HG03442 (cell line): Measurements from ENCODE around the gene HAND2.

ENCODE experiments used
- ATAC-seq: cut with Tn5 transposase; IDR thresholded peaks from one replicate; pipeline ENCODE4 v1.9.1; 2021; ENCODE audit warnings: mild to moderate bottlenecking, moderate library complexity; ENCODE audit not compliant: unreplicated experiment

Gene HAND2

DNA sequence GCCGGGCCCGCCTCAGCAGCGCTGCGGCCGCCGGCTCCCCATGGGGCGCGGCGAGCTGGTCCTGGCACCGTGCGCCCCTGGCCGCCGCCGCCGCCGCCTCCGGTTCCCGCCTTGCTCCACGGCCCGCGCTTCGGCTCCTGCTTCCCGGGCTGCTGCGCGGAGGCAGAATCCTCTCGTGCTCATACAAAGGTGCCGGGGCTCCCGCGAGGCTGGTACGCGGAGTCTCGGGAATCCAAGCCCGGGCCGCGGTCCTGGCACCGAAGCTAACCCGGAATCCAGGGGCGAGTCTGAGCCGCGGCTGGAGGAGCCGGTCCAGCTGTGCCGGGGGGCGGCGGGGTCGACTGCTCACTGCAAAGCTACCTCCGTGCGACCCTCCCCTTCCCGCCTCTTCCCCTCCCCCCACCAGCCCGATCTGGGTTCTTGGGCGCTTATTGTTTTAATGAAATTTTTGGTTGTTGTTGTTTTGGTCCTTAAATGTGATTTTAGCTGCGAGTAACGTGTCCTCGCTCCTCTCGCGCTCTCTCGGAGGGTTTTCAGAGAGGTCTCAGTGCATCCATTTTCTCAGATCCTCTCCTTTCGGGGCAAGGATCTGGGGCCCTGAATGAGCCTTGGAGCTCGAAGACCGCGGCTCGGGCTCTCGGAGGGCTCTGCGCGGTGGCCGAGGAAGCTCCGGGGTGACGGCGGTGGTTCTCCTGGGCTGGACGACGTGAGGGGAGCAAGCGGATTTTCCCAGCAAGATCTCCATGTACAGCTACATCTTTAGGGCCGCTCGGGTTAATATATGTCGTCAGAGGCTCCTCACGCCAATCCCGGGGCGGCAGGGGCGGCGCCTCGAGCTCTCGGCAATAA, at the start of gene HAND2:
TSS of gene HAND2 (minus strand) at position 753 of the 849 bp plus-strand sequence. CDS start 940 bp downstream, outside the sequence.
- no peak for ATAC-seq

DNA sequence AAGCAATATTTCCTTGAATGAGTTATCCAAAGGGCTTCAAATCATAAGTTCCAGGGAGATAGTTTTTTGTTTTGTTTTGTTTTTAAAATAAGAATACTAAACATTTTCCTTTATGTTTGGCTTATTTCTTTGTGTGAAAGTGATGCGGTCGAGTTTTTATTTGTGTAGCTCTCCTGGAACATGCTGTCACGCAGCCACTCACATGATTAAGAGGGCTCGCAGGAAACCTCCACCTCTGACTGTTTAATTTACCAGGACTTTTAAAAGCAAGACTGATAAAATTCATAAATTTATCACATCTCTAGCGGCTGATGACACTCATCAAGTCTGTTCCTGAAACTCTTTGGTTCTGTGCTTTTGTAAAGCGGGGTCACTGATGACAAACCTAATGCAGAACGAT, 48.9 kb upstream of the HAND2 start:
- ATAC-seq: no peak

DNA sequence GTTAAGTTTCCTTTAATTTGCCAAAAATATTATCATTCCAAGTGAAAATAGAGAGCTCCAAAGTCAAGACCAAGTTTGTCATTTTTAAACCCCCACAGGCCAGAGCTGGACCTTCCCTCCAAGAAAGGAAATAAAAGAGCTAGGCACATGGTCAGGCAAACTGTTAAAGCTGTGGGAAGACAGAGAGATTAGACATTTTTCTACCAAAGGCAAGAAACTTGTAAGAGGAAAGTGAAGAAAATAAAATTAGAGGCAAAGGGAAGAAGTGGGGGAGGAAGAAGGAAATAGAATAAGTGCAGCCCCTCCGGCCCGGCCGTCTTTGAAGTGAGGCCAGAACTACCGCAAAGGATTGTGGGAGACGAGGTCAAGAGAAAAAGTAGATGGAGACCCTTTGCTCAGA, 47.9 kb upstream of the HAND2 start:
- ATAC-seq: no peak

DNA sequence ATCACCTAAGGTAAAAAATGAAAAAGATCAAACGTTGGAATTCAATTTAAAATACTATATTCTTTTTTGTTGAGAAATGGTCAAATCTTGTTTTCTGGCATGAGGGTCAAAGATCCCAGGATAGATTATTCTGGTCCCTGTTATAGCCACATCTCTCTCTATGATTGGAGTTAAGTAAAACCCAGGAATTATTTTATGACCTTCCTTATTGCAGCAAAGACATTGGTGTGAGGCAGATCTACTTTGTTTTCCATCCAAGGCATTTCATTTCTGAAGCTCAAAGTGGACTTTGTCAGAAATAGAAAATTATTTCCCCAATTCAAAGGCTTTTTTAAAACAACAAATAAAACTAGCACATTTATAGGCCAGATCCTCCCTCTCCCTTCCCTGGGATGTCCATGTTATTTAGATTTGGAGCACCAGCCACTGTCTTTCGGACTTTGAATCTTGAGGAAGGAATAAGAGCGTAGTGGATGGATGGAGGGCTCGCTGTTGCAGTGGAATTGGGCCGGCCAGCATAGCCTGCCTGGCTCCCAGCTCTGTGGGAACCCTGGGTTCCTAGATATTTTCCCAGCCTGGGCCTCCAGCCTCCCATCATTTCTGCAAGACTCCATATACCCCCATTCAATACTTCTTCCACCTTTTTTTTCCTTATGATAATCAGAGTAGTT, 45.6 kb upstream of the HAND2 start:
- no peak for ATAC-seq

DNA sequence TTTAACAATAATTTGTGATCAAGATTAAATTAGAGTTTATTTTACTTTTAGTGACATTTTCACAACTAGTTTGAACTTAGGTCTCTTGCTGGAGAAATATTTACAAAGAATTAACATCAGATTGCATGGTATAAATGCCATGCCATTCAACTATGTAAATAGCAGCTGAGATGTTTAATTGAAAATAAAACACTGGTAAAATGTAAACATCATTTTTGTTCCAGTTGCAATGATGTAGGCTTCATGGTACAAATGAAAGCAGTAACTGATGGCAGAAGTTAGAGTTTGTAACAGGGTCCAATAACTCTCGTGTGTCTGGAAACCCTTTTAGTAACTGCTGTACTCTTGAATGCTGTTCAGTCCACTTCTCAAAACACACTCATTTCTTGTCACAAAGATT, 43.7 kb upstream of the HAND2 start:
- ATAC-seq: no peak

DNA sequence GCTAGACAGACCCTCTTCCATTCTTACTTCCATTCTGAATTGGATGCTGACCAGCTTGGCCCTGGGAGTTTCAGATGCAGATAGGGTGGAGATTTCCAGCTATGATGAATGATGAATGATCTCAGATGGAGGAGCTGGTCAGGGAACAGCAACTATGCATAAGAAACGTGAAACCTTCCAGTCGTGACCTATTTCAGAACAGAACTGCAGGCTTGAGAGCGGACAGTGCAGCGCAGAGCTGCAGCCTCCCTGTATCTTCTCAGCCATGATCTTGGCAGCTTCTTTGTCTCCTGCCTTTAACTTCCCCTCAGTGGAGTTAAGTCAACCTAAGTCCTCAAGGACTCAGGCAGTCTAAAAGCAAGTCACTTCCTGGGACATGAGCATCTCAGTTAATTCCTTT, 43.3 kb upstream of the HAND2 start:
- no peak for ATAC-seq

DNA sequence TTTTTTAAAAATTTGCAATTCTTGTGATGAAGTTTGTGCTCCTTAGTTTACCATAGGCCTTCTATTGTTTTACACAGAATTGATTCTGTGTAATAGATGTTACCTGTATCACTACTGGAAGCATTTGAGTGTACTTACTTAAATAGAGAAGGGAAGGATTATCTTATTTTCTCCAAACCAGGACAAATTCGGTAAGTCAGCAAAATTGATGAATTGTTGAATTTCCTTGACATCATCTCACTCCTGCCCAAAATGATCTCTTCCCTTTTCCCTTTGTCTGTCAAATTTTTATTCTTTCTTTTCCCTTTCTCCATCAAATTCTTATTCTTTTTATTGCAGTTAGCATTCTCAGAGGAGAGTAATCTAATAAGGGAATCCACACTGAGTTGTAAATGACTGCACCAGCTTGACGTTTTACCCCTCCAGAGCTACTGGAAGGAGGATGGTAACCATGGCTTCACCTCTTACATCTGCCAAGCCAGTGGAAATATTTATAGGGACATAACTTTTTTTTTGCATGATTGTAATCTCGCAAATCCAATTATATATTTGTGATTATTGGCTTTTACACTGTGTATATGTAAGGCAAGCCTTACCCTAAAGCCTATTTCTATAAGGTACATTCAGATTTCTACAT, 42.6 kb upstream of the HAND2 start:
- ATAC-seq: no peak

DNA sequence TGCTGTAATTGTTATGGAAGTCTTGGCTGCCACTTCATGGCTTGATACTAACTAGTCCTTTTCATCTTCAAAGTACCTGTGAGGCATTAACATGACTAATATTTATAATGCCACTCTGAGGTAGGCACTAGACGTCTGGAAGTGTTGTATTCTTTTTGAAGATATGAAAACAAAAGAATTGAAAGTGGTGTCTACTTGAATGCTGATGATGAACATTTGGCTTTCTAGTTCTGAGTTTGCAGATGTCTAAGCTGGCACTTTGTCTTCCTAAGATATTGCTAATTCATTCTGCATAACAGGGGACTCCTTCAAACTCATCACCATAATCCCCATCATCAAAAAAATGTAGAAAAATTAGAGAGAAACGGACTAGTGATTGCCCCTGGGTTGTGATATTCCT, 41.6 kb upstream of the HAND2 start:
- no peak for ATAC-seq

DNA sequence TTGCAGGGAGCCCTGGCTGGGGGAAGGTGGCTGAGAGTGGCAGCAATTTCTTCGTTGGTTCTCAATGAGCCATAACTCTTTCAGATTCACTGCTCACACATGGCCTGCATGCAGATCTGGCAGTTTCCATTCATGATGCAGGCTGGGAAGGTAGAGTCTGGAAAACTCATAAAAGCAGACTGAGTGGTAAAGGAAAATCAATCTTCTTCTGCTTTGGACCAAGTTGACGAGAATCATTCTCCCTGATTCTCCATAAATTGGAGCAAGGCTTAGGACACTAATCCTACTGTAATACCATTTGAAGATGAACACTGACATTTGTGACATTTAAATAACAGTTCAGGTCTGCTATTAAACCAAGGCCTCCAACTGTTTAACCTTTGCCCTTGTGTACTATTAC, 35.3 kb upstream of the HAND2 start:
- no peak for ATAC-seq

DNA sequence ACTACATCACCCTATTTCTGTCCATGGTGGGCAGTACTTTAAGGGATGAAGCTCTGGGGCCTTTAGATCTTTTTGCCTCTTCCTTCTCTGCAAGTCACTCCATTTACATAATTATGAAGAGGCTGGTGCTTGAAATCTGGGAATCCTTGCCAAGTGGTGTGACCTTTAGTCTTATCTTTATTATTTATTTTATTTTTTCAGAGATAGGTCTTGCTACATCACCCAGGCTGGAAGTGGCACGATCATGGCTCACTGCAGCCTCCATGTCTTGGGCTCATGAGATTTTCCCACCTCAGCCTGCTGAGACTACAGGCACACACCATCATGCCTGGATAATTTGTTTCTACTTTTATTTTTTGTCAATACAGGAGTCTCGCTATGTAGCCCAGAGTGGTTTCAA, 34.4 kb upstream of the HAND2 start:
- no peak for ATAC-seq

DNA sequence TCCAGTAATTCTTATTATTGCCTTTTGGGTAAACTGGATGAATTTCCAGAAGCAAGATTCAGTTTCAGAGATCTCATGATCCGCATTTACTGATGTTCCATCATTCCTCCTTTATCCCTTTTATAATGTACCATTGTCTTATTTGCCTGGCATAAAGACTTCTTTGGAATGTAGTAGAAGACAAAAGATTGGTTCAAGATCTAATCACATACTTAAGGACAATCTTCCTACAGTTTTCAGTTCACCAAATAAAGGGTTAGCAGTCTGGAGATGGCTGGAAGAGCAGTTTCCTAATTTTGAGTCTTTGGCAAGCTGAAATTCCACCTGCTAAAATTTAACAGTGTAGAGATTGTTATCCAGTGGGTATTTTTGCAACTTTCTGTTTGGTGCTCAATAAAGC, 30.9 kb upstream of the HAND2 start:
- ATAC-seq: no peak

DNA sequence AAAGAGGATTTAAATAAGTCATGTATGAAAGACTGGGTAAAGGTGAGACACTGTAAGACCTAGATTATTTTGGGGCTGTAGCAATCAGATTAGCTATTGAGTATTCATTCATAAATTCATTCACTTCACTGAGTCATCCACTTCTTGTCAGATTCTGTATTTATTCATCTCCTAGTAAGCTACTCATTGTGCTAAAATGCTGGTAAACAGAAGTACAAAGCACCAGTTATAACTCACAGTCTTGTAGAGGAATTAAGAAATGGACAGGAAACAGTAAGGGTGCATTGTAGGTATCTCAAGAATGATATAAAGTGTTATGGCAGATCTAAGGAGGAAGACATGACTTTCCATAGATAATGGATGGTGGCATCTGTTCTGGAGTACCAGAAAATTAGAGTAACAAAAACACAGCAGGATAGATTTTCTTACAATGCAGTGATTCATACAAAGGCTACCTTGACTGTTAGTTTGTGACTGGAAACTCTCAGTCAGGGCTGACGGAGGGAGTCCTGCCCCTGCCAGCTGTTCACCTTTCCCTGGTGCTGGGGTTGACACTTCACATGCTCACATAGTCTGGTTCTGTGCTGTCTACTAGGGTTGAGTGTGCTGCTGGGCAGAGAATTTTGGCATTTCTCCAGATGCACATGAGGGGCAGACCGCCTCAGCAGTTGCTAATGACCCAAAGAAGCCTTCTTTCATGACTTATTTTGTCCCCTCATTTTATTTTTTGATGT, 26.5 kb upstream of the HAND2 start:
- ATAC-seq: no peak

DNA sequence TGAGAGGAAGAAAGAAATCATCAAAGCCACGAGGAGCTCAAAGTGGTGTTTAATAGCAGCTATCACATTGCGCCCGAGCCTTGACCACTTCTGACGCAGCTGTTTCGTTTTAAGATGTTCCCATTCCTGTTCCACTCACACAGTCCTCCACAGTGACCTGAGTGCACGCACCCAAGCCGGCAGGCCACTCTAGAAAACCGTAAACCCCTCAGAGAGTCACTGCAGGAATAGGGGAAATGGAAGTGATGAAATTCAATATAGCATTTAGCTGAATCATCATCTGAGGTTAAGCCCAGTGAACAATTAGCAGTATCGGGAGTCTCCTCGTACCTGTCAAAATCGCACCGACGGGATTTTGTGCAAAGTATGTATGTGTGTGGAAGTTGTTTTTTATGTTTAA, 17.9 kb upstream of the HAND2 start:
- ATAC-seq: no peak

DNA sequence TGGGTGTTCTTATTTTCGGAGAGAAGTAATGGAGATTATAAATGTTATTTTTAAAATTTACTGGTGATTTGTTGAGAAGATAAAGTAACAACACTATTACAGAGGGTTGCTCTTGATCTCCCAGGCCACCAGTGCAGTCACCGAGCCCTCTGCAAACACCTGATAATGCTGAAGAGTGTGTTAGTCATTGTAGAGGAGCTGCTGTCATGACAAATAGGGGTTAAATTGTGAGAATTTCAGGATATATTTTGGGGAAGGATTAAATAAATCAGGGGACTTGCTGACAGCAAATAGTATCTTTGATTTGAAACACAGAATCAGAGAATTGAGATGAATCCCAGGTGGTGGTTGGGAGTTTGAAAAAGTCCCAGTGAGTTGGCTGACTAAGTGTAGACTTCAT, 16.7 kb upstream of the HAND2 start:
- ATAC-seq: no peak

DNA sequence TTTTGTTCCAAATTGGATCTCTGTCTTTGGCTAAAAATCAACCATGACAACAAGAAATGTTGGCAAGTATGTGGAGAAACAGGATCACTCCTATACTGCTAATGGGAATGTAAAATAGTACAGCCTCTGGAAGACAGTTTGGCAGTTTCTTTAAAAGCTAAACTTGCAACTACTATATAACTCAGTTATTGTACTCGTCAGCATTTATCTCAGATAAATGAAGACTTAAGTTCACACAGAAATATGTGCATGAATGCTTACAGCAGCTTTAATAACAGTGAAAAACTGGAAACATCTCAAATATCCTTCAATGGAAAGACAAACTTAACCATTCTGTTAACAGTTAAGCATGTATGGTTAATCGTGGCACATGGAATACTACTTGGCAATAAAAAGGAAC, 15.4 kb upstream of the HAND2 start:
- ATAC-seq: no peak

DNA sequence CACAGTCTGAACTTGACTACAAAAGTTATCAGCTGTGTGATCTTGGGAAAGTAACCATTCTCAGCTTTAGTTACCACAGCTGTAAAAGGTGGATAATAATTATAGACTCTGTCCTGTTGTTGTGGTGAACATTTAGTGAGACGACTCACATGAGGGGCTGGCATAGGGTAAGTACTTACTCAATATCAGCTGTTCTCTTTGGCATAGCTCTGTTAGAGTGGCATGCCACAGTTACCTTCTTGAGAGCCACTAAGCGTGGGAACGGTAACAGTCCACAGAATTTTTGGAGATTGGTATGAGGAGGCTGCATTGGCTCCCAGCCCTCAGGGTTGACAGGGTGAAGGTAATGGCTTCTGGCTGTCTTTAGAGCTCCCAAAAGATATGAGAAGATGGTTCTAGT, 13.2 kb upstream of the HAND2 start:
- ATAC-seq: no peak

DNA sequence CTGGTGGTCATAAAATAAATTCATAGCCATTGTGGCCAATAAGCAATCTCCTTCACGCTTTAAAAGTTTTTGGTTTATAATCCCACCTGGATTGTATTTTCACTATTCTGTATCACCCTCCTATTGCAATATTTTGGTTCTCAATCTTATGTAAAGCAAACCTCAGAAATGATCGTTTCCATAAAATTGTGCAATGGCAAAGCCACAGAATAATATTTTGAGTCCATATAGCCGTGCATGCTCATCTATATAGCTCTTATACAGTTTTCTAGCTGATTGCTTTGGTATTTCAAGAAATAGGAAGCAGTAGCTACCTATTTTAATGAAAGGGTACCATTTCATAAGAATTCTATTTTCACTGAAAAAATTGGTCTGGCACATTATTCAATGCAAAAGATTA, 10.0 kb upstream of the HAND2 start:
- no peak for ATAC-seq

DNA sequence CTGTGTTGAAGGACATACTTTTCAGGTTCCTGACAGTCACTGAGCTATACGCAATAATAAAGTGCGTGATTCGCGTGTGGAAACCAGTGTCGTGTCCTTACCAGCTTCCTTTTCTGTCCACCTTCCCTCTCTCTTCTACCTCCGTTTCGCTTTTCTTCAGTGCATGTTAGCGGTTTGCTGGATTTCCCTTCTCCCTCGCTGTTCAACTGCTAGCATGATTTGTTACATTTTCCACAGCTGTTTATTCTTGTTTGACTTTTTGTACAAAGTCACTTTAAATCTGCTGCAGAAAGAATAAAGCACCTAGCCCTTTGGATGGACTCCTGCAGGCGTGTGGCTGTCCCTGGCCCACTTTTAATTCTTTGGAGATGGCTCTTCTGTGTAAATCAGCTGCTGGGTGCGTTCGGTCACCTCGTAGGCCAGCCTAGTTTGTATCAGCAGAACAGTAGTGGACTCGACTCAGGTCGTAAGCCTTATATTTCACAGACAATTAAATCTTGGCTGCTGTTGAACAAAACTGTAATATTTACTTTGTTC, 8.9 kb upstream of the HAND2 start:
- ATAC-seq: no peak

DNA sequence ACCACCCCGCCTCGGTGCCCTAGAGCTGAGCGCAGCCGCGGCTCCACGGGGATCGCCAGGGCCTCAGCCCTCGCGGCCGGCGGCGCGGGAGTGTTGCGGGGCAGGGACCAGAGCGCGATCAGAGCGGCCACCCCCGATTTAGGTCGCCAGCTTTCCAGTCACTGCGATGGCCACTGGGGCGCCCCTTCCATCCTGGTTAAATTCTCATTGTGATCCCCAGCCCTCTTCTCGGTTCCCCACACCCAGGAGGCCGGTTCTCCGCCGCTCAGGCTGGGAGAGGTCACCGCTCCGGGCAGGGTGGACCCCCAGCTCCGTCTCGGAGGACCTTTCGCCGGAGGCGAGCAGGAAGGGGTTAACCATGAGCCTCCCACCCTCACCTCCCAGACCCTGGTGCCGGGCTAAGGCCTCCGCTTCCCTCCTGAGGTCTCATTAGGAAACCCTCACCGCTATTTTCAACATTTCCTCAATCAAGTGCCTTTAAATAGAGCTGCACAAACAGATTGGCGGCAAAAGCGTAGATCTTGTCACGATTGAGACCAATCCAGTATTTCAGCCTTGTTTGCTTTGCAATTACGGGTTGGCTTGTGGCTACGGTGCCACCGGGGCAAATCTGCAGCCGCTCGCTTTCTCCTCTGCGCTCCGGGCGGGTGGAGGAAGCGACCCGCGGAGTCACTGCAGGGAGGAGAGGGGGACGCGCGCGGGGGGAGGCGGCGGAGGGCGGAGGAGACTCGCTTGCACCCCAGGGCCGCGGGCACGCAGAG, 8.3 kb upstream of the HAND2 start:
- no peak for ATAC-seq

DNA sequence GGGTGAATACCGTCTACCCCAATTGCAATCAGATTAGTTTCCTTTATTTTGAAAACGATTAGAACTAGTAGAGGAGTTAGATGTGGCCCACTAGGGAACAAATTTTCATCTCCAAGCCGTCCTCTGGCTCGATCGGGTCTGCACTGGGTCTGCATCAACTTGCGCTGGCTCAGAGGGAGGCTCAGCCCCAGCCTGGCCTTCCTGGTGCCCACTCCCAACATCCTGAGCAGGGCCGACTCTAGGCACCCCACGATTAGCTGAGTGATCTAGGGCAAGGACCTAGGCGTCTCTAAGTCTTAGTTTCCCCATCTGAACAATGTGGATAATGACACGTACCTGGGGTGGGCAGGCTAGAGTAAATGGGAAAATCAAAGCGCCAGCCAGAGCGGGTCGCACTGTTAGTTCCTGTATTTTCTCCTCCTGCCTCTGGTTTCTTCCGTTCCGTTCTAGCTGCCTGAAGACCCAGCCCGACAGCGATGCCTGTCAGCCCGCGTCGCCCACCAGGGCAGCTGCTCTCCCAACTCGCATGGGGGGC, 7.7 kb upstream of the HAND2 start:
- ATAC-seq: no peak
